Stimulated activated CD8-positive, alpha-beta memory T cell treated with anti-CD3 and anti-CD28 coated beads, Interleukin-4, amount 100 ng/mL, for 48 hours (primary cell): ENCODE results near the gene PAK5.

Experiments
- DNase-seq: peaks from one replicate; pipeline ENCODE4 v3.0.0-alpha.2; 2020

PAK5 gene

GRCh38 chr20:9574181-9574580, 264.7 kb downstream of the PAK5 start:
- DNase-seq, result no peak

GRCh38 chr20:9573335-9574151, 265.3 kb downstream of the PAK5 start:
- no peak for DNase-seq

- no peak for DNase-seq
Measured at GRCh38 chr20:9572670-9573069, 266.2 kb downstream of the PAK5 start.

GRCh38 chr20:9571783-9572182, 267.1 kb downstream of the PAK5 start:
- no peak for DNase-seq

GRCh38 chr20:9570612-9571011, 268.3 kb downstream of the PAK5 start:
- DNase-seq, result no peak

GRCh38 chr20:9566977-9567376, 271.9 kb downstream of the PAK5 start:
- DNase-seq, result no peak

GRCh38 chr20:9565910-9566550, 272.8 kb downstream of the PAK5 start:
- DNase-seq, result no peak

GRCh38 chr20:9557411-9557810, 281.5 kb downstream of the PAK5 start:
- DNase-seq, result no peak

GRCh38 chr20:9555781-9556180, 283.1 kb downstream of the PAK5 start:
- no peak for DNase-seq

- DNase-seq, result no peak
Measured at GRCh38 chr20:9551808-9552550, 286.9 kb downstream of the PAK5 start.

GRCh38 chr20:9550871-9551270, 288.0 kb downstream of the PAK5 start:
- DNase-seq, result no peak

- DNase-seq, result no peak
Measured at GRCh38 chr20:9550283-9550682, 288.6 kb downstream of the PAK5 start.

GRCh38 chr20:9543214-9543613, 295.7 kb downstream of the PAK5 start:
- DNase-seq, result no peak

GRCh38 chr20:9535449-9535848, 303.4 kb downstream of the PAK5 start:
- no peak for DNase-seq

GRCh38 chr20:9534025-9534424, 304.9 kb downstream of the PAK5 start:
- no peak for DNase-seq

GRCh38 chr20:9532069-9532838, 306.6 kb downstream of the PAK5 start:
- DNase-seq, result no peak

GRCh38 chr20:9531581-9531980, 307.3 kb downstream of the PAK5 start:
- DNase-seq, result no peak

- no peak for DNase-seq
Measured at GRCh38 chr20:9523636-9524035, 315.2 kb downstream of the PAK5 start.

- DNase-seq, result no peak
Measured at GRCh38 chr20:9520086-9520485, 318.8 kb downstream of the PAK5 start.

- DNase-seq, result no peak
Measured at GRCh38 chr20:9518576-9519175, 320.2 kb downstream of the PAK5 start.

GRCh38 chr20:9517297-9518162, 321.3 kb downstream of the PAK5 start:
- no peak for DNase-seq
